PC-3 (cell line): ENCODE measurements around the gene CALN1. TPM values are rescaled to one million over a fixed set of nuclear protein-coding genes. Genes with fewer than 3 reads are reported as not detected.

Source experiments
- ATAC-seq: fragments of 200-7000 bp; cut with Tn5 transposase; 2 replicates; pipeline ENCODE4 v1.9.1; 2020; ENCODE audit warnings: mild to moderate bottlenecking, moderate library complexity
- BruUV-seq: library from RNA; stranded (reverse); fragments of 400-500 nt; replicated peaks from 2 replicates; lab custom pipeline; 2021; lab: Mats Ljungman, UMichigan
- CTCF ChIA-PET: fragments of 300-600 bp; sonication (Branson Sonifier 250); formaldehyde crosslinking; loops from one replicate; lab custom pipeline; 2022; ENCODE audit warnings: antibody characterized with exemption; lab: Charles Lee
- POLR2A ChIA-PET: fragments of 300-600 bp; sonication (Branson Sonifier 250); formaldehyde crosslinking; loops from one replicate; lab custom pipeline; 2022; ENCODE audit warnings: antibody characterized with exemption; ENCODE audit not compliant: unreplicated experiment; lab: Charles Lee
- DNase-seq: peaks from one replicate; pipeline ENCODE4 v3.0.0-alpha.2; 2015
- H2AFZ ChIP-seq: fragments of 300-600 bp; sonication (generic); 2 replicates; pipeline ENCODE4 v1.6.0; 2016; ENCODE audit warnings: antibody characterized with exemption, low read length
- H3F3A ChIP-seq: fragments of 300-600 bp; sonication (generic); one replicate; pipeline ENCODE4 v1.6.0; 2017; ENCODE audit warnings: antibody characterized with exemption, low read length, control low read depth, mild to moderate bottlenecking; ENCODE audit not compliant: unreplicated experiment
- H3K27ac ChIP-seq: fragments of 300-600 bp; sonication (generic); 2 replicates; pipeline ENCODE4 v1.5.1; 2016; ENCODE audit warnings: mild to moderate bottlenecking, low read length
- H3K27me3 ChIP-seq: fragments of 300-600 bp; sonication (generic); 2 replicates; pipeline ENCODE4 v1.6.1; 2016; ENCODE audit warnings: low read length, mixed read lengths
- H3K36me3 ChIP-seq: fragments of 300-600 bp; sonication (generic); 2 replicates; pipeline ENCODE4 v1.6.1; 2016; ENCODE audit warnings: low read depth, mixed run types, low read length, mixed read lengths
- H3K4me1 ChIP-seq: fragments of 300-600 bp; sonication (generic); 2 replicates; pipeline ENCODE4 v1.5.1; 2016; ENCODE audit warnings: low read length; ENCODE audit not compliant: insufficient read depth
- H3K4me2 ChIP-seq: fragments of 300-600 bp; sonication (generic); 2 replicates; pipeline ENCODE4 v1.6.0; 2016; ENCODE audit warnings: low read length
- H3K4me3 ChIP-seq: fragments of 300-600 bp; sonication (generic); 2 replicates; pipeline ENCODE4 v1.5.1; 2016; ENCODE audit warnings: mild to moderate bottlenecking, low read length, mixed read lengths
- H3K79me2 ChIP-seq: fragments of 300-600 bp; sonication (generic); 2 replicates; pipeline ENCODE4 v1.6.1; 2017; ENCODE audit warnings: low read length, mixed read lengths
- H3K9ac ChIP-seq: fragments of 300-600 bp; sonication (generic); 2 replicates; pipeline ENCODE4 v1.6.0; 2016; ENCODE audit warnings: mild to moderate bottlenecking, low read length
- H3K9me2 ChIP-seq: fragments of 300-600 bp; sonication (generic); replicated peaks from 2 replicates; pipeline ENCODE4 v1.6.1; 2016; ENCODE audit warnings: mixed run types, low read length, mixed read lengths
- H3K9me3 ChIP-seq: fragments of 300-600 bp; sonication (generic); 2 replicates; pipeline ENCODE4 v1.6.1; 2016; ENCODE audit warnings: low read length, mixed read lengths
- H4K20me1 ChIP-seq: fragments of 300-600 bp; sonication (generic); 2 replicates; pipeline ENCODE4 v1.6.1; 2016; ENCODE audit warnings: low read length, mixed read lengths
- EZH2 ChIP-seq: fragments of 300-600 bp; sonication (generic); IDR thresholded peaks from one replicate; pipeline ENCODE4 v1.6.1; 2017; ENCODE audit warnings: antibody characterized with exemption, mild to moderate bottlenecking, low read length; ENCODE audit not compliant: unreplicated experiment
- EZH2phosphoT487 ChIP-seq: fragments of 300-600 bp; sonication (generic); IDR thresholded peaks from 2 replicates; pipeline ENCODE4 v1.6.1; 2018; ENCODE audit warnings: mild to moderate bottlenecking, antibody characterized with exemption, low read length, borderline replicate concordance
- intact Hi-C: fragments of 100-400 bp; cut with micrococcal nuclease; formaldehyde crosslinking; loops from 2 replicates; pipeline ENCODE4 v1.9.0; 2023
- total RNA-seq: library from RNA; depleted of rRNA; stranded (reverse); fragments of >200 nt; gene quantifications from 2 replicates; pipeline ENCODE4 v1.2.3, GENCODE V29; 2014
- TF ChIP-seq, protein P1 (sequence below): fragments of 300-600 bp; sonication (generic); conservative IDR thresholded peaks from 2 replicates; pipeline ENCODE4 v1.5.1; 2017; ENCODE audit warnings: antibody characterized with exemption, low read depth, mild to moderate bottlenecking, low read length

Gene CALN1
- total RNA-seq, 1 experiment from 2014 or later: not detected

DNA sequence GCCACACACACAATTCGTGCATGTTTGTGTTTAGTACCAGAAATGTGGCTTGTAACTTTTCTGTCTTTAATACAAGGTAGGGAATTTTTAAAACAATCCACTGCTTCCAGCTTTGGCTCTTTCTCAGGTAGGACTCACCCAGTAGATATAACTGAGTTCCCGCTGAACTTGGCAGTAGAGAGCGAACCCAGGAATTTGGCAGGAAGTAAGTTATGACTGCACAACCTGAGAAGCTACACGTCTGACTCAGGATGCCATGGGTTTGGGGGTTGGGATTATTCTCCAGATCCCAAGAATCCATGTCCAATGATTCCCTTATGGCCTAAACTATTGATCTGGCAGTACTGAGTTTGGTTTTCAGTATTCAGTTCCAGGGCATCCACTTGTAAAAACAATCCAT is 499.7 kb downstream of the CALN1 start:
- no TSS peak for BruUV-seq
- H3K9ac ChIP-seq: no peak overlapping the region
- DNase-seq: no peak
- H3K9me2 ChIP-seq: no peaks in the 10 kb centered on the region
- no peaks in the 10 kb centered on the region for H3K36me3 ChIP-seq
- no peaks in the 10 kb centered on the region for H4K20me1 ChIP-seq
- no peak overlapping the region for H3K4me3 ChIP-seq
- H3K9me3 ChIP-seq: 0 out of 2 replicates have a peak, but pooled peaks cover 3% of the 10 kb centered on the region
- no peak for ATAC-seq
- no peaks in the 10 kb centered on the region for H3K27me3 ChIP-seq
- no peak overlapping the region for H3K4me2 ChIP-seq
- no peaks in the 10 kb centered on the region for H3K79me2 ChIP-seq
- TF ChIP-seq EZH2phosphoT487 (no peak), EZH2 (no peak)
- TF ChIP-seq, protein P1, sequence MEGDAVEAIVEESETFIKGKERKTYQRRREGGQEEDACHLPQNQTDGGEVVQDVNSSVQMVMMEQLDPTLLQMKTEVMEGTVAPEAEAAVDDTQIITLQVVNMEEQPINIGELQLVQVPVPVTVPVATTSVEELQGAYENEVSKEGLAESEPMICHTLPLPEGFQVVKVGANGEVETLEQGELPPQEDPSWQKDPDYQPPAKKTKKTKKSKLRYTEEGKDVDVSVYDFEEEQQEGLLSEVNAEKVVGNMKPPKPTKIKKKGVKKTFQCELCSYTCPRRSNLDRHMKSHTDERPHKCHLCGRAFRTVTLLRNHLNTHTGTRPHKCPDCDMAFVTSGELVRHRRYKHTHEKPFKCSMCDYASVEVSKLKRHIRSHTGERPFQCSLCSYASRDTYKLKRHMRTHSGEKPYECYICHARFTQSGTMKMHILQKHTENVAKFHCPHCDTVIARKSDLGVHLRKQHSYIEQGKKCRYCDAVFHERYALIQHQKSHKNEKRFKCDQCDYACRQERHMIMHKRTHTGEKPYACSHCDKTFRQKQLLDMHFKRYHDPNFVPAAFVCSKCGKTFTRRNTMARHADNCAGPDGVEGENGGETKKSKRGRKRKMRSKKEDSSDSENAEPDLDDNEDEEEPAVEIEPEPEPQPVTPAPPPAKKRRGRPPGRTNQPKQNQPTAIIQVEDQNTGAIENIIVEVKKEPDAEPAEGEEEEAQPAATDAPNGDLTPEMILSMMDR: no peak
- no peak overlapping the region for H2AFZ ChIP-seq
- ChIA-PET POLR2A (no interaction called here), CTCF (no interaction called here)
- H3K27ac ChIP-seq: no peak overlapping the region
- no peaks in the 10 kb centered on the region for H3K4me1 ChIP-seq
- H3F3A ChIP-seq: no peaks in the 10 kb centered on the region
- intact Hi-C loops: no loop called here

GRCh38 chr7:71911051-71911450 is 501.1 kb downstream of the CALN1 start:
- TF ChIP-seq EZH2phosphoT487 (no peak), EZH2 (no peak)
- TF ChIP-seq, protein P1: no peak
- Histone ChIP-seq H3K4me1 (no peaks in the 10 kb centered on the region), H3K36me3 (no peaks in the 10 kb centered on the region), H3K79me2 (no peaks in the 10 kb centered on the region), H3F3A (no peaks in the 10 kb centered on the region), H3K9me2 (no peaks in the 10 kb centered on the region), H3K9ac (no peak overlapping the region), H4K20me1 (no peaks in the 10 kb centered on the region), H3K9me3 (0 out of 2 replicates have a peak, but pooled peaks cover 3% of the 10 kb centered on the region), H3K27me3 (no peaks in the 10 kb centered on the region), H3K4me3 (no peak overlapping the region), H2AFZ (no peak overlapping the region), H3K4me2 (no peak overlapping the region), H3K27ac (no peak overlapping the region)
- CTCF ChIA-PET: no interaction called here
- intact Hi-C loops: no loop called here
- ATAC-seq: no peak
- DNase-seq: no peak
- BruUV-seq: no TSS peak
- POLR2A ChIA-PET: no interaction called here

DNA sequence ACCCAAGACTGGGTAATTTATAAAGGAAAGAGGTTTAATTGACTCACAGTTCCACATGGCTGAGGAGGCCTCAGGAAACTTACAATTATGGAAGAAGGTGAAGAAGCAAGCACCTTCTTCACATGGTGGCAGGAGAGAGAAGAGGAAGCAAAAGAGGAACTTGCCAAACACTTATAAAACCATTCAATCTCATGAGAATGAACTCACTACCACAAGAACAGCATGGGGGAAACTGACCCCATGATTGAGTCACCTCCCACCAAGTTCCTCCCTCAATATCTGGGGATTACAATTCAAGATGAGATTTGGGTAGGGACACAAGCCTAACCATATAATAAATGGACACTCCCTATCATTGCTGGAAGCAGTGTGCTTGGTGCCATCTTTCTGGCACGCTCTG is 506.3 kb downstream of the CALN1 start:
- Histone ChIP-seq H2AFZ (no peak overlapping the region), H3K9me2 (no peaks in the 10 kb centered on the region), H3K4me1 (no peaks in the 10 kb centered on the region), H4K20me1 (no peaks in the 10 kb centered on the region), H3K27ac (no peak overlapping the region), H3K36me3 (no peaks in the 10 kb centered on the region), H3K79me2 (no peaks in the 10 kb centered on the region), H3K9me3 (0 out of 2 replicates have a peak, but pooled peaks cover 3% of the 10 kb centered on the region), H3K4me2 (no peak overlapping the region), H3K9ac (no peak overlapping the region), H3K4me3 (no peak overlapping the region), H3K27me3 (no peaks in the 10 kb centered on the region), H3F3A (no peaks in the 10 kb centered on the region)
- ATAC-seq (no peak), DNase-seq (no peak)
- ChIA-PET CTCF (no interaction called here), POLR2A (no interaction called here)
- no TSS peak for BruUV-seq
- no peak for TF ChIP-seq EZH2
- no peak for TF ChIP-seq EZH2phosphoT487
- TF ChIP-seq, protein P1: no peak
- intact Hi-C loops: no loop called here
